GM12872 (cell line): Measurements from ENCODE around the gene ADAM33.

Experiments used
- TF ChIP-seq, protein P1 (sequence below): IDR thresholded peaks from 3 replicates; pipeline ENCODE4 v1.5.1; 2011; ENCODE audit warnings: low read depth, mild to moderate bottlenecking, low read length, moderate library complexity; ENCODE audit not compliant: insufficient read depth

Gene ADAM33

DNA sequence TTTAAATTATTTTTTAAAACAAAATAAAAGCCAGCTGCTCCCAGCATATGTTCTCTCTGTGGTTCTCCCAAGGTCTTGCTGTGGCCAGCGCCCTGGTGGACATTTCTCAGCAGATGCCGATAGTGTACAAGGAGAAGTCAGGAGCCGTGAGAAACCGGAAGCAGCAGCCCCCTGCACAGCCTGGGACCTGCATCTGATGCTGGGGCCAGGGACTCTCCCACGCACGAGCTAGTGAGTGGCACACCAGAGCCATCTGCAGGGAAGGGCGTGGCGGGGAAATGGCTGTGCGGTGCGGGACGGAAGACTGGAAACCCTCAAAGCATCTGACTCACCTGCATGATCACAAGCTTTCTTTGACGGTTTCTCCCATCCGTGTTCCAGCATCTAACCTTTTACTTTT, 35.2 kb downstream of the ADAM33 start:
- TF ChIP-seq, protein P1, sequence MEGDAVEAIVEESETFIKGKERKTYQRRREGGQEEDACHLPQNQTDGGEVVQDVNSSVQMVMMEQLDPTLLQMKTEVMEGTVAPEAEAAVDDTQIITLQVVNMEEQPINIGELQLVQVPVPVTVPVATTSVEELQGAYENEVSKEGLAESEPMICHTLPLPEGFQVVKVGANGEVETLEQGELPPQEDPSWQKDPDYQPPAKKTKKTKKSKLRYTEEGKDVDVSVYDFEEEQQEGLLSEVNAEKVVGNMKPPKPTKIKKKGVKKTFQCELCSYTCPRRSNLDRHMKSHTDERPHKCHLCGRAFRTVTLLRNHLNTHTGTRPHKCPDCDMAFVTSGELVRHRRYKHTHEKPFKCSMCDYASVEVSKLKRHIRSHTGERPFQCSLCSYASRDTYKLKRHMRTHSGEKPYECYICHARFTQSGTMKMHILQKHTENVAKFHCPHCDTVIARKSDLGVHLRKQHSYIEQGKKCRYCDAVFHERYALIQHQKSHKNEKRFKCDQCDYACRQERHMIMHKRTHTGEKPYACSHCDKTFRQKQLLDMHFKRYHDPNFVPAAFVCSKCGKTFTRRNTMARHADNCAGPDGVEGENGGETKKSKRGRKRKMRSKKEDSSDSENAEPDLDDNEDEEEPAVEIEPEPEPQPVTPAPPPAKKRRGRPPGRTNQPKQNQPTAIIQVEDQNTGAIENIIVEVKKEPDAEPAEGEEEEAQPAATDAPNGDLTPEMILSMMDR: no peak

GRCh38 chr20:3646067-3646440, 35.8 kb downstream of the ADAM33 start:
- TF ChIP-seq, protein P1: no peak

- TF ChIP-seq, protein P1: no peak
Measured at GRCh38 chr20:3645309-3646066, 36.3 kb downstream of the ADAM33 start.

DNA sequence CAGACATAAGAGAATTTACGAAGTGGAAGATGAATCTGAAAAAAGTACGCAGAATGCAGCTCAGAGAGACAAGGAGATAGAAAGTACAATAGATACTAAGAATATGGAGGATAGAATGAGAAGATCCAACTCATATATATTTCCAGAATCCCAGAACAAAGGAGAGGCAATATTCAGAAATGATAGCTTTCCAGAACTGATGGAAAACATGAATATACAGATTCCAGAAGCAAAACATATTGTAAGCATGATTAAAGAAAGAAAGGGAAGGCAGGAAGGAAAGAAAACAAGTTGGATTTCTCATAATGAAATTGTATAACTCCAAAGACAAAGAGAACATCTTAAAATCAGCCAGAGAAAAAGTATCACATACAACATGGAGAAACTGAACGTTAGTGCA, 41.6 kb downstream of the ADAM33 start:
- TF ChIP-seq, protein P1: no peak

DNA sequence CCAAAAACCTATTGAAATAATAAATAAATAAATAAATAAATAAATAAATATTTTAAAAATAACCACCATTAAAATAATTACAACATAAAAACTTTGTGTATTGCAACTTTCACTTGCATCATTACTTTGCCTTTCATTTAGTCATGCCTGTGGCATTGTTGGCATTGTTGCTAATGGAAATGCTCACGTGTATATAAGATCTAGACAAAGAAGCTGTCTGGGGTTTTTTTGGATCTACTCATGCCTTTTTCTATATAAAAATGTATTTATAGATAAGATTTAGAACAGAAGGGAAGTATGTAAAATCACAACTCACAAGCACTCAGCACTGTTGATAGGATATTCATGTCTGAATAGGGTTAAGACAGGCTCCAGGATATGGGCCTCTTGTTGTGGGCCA, 46.5 kb downstream of the ADAM33 start:
- TF ChIP-seq, protein P1: no peak

- TF ChIP-seq, protein P1: no peak
Measured at GRCh38 chr20:3633913-3634478, 47.8 kb downstream of the ADAM33 start.

- TF ChIP-seq, protein P1: no peak
Measured at GRCh38 chr20:3632311-3633004, 49.4 kb downstream of the ADAM33 start.
